DMS114 treated with DMSO at 0.1 percent for 48 hours (cell line): ENCODE results near the gene RBM11.
"Not testable (repeated sequence)": the region's sequence is repeated elsewhere in the genome, so short reads cannot be mapped to it uniquely, and the experiment has no call there.

ENCODE experiments used
- DNase-seq: peaks from one replicate; lab custom pipeline; 2025; ENCODE audit not compliant: unreplicated experiment; lab: John Stamatoyannopoulos, UW

RBM11 gene, protein sequence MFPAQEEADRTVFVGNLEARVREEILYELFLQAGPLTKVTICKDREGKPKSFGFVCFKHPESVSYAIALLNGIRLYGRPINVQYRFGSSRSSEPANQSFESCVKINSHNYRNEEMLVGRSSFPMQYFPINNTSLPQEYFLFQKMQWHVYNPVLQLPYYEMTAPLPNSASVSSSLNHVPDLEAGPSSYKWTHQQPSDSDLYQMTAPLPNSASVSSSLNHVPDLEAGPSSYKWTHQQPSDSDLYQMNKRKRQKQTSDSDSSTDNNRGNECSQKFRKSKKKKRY

GRCh38 chr21:14215971-14216641 lies at the start of gene RBM11:
Gene RBM11, plus strand, starts transcription at chr21:14216157. Its CDS starts 30 bp downstream, at chr21:14216187.
- DNase-seq: peak; percentile 45

DNA sequence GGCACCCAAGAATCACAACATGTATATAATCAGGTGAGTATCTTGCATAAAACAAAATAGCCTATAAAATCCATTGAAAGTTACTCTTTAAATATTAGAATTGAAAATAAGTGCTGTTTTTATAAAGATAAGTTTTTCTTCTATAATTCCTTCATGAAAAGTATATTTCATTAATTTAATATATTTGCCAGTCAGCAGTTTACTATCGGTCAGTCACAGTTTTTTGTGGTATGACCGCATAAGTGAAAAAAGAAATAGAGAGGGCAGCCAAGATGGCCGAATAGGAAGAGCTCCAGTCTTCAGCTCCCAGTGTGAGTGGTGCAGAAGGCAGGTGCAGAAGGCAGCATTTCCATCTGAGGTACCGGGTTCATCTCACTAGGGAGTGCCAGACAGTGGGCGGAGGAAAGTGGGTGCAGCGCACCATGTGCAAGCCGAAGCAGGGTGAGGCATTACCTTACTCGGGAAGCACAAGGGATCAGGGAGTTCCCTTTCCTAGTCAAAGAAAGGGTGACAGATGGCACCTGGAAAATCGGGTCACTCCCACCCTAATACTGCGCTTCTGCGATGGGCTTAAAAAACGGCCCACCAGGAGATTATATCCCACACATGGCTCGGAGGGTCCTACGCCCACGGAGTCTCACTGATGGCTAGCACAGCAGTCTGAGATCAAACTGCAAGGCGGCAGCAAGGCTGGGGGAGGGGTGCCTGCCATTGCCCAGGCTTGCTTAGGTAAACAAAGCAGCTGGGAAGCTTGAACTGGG lies 49.3 kb upstream of the RBM11 start:
- not testable (repeated sequence) for DNase-seq

DNA sequence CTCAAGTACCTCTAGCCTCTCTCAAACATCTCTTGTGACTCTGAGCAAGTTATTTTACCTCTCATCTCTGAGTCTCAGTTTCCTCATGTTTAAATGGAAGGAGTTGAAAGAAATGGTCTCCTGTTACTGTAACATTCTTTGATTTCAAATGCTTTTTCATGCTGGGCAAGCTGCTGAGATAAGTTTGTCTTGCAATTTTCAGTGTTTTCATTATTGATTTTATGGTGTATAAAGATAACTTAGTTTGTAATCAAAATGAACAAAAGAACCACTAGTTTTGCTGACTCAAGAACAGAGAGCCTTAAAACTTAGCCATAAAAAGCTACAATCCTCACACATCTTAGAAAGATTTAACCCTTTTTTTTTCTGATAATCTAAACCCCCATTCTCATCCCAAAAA lies 9.7 kb upstream of the RBM11 start:
- DNase-seq: no peak

- DNase-seq: no peak
These were observed 5.2 kb upstream of the RBM11 start, which contains the start of gene LIPI for GRCh38 chr21:14210738-14211137. Gene LIPI, minus strand, starts transcription at chr21:14210955. Its CDS starts 110 bp downstream, at chr21:14210845.

DNA sequence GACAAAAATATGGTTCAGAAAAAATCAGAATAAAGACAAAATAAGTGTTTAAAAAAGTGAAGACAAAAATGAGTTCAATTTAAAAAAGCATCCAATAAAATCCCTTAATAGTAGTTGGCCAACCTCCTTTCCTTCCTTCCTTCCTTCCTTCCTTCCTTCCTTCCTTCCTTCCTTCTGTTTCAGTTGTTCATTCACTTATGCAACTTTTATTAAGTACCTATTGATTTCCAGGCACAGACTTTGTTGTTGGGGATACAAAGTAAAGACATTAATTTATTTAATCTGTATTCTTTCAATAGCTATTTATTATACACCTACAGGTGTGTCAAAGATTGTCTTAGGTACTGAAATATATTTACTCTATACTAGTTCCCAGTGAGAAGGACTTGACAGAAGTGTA lies 2.8 kb upstream of the RBM11 start:
- DNase-seq: no peak

DNA sequence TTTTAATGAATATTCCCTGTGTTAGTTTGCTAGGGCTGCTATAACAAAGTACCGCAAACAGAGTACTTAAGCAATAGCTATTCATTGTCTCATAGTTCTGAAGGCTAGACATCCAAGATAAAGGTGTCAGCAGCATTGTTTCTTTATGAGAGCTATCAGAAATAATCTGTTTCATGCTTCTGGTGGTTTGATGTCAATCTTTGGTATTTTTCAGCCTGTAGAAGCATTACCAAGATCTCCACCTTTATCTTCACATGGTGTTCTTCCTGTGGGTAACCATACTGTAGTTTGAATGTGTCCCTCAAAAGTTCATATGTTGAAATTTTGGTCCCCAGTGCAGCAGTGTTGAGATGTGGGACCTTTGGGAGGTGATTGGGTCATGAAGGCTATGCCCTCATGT lies 7.4 kb downstream of the RBM11 start:
- DNase-seq: no peak

DNA sequence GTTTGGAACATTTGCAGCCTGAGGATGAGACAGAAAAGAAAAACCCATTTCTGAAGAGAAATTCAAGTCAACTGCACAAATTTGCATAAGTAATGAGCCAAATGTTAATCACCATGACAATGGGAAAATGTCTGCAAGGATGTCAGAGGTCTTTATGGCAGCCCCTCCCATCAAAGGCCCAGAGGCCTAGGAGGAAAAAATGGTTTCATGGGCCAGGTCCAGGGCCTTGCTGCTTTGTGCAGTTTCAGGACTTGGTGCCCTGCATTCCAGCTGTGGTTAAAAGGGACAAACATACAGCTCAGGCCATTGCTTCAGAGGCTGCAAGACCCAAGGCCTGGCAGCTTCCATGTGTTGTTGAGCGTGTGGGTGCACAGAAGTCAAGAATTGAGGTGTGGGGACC lies 13.4 kb downstream of the RBM11 start:
- no peak for DNase-seq

DNA sequence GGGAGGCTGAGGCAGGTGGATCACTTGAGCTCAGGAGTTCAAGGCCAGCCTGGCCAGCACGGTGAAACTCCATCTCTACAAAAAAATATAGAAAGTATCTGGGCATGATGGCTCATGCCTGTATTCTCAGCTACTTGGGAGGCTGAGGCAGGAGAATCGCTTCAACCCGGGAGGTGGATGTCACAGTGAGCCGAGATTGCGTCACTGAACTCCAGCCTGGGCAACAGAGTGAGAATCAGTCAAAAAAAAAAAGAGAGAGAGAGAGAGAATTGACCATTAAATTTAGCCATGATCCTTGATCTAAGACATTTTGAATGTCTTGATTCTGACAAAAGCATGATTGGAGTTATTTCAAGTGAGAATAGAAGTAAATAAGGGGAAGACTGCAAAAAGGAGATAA lies 19.1 kb downstream of the RBM11 start:
- no peak for DNase-seq

DNA sequence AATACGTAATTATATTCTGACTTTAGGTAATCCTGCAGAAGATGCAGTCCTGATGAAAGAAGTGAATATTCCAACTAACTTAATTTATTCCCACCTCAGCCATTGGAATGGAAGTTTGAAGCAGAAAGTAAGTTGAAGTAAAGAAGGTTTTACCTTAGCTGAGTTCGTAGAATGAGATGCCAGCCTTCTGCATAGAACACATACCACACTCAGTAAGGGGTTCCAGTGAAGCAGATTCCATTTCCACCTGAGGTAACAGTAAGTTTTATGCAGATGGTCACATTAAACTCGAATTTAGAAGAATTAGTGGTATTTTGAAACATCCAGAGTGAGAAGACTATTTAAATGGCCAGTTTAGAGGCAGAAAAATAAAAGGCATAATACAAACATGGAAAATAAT lies 20.2 kb downstream of the RBM11 start:
- DNase-seq: no peak

DNA sequence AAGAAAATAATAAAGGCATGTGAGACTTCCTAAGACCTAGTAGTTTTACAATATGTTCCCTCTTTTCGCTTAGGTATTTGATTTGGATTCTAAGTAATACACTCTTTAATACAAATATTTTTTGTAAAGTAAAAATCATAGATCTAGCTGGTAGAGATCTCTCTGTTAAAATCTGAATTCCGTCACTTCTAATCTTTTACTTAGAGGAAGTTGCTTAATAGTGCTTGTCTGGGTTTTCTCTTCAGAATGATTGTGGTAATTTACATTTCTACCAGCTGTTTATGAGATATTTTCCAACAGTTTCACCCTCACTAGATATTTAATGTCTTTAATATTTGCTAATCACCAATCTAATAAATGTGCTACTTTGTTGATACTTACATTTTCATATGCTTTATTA lies 23.3 kb downstream of the RBM11 start:
- no peak for DNase-seq

GRCh38 chr21:14241297-14241696 lies 25.3 kb downstream of the RBM11 start:
- DNase-seq: no peak

DNA sequence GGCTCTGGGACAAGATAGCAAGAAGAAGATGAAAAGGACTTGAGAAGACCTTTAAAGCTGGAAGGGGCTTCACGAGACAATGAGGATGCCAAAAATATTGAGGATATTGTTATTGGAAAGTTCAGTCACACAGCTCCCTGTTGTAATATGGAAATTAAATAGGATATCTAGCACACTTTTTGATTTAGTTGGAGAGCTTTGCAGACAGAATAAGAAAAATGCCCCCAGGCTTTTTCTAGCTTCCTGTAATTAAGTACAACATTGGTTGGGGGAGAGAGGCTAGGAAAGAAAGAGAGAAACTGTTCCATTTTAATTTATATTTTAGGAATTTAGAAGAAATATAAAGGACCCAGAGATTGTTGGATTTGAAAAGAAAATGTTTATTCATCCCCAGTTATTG lies 27.5 kb downstream of the RBM11 start:
- DNase-seq: no peak

GRCh38 chr21:14243874-14244273 lies 27.9 kb downstream of the RBM11 start:
- no peak for DNase-seq

GRCh38 chr21:14244911-14245310 lies 29.0 kb downstream of the RBM11 start:
- no peak for DNase-seq

DNA sequence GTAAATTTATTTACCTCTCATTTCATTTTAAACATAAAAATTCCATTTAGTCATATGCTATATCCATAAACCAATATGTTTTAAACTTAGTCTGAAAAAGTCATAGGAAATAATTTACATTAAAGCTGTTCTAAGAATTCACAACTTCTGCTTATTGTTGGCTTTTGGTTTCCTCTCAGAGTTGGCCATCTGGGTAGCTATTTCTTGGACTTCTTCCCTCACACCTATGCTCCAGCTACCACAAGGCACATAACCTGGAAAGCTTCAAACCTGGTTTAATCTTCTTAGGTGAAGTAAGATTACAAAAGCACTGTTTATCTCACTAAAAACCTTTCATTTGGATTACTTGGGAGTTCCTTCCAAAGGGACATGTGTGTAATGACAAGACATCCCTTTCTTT lies 29.8 kb downstream of the RBM11 start:
- no peak for DNase-seq

- no peak for DNase-seq
These were observed 35.4 kb downstream of the RBM11 start for GRCh38 chr21:14251336-14251735.

- peak; percentile 44 for DNase-seq
These were observed 43.8 kb downstream of the RBM11 start for GRCh38 chr21:14259747-14260146.

- DNase-seq: no peak
These were observed 44.3 kb downstream of the RBM11 start for GRCh38 chr21:14260174-14260764.

- DNase-seq: no peak
These were observed 46.1 kb downstream of the RBM11 start for GRCh38 chr21:14262039-14262438.

DNA sequence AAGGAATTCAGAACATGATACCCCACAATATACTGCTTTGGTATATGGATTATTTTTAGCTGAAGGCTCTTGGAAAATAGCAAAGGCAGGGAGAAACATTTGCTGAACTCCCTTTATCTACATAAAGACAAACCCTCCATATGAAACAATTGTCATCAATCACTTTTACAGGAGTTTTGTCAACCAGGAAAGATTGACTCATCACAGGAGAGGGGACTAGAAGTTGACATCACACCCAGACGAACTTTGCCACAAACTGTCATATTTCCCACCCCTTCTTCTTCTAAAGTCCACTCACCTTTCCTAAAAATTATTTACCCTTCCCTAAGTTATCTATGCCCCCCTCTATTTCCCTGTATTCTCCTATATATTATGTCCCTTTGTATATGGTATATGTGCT lies 47.9 kb downstream of the RBM11 start:
- DNase-seq: no peak

DNA sequence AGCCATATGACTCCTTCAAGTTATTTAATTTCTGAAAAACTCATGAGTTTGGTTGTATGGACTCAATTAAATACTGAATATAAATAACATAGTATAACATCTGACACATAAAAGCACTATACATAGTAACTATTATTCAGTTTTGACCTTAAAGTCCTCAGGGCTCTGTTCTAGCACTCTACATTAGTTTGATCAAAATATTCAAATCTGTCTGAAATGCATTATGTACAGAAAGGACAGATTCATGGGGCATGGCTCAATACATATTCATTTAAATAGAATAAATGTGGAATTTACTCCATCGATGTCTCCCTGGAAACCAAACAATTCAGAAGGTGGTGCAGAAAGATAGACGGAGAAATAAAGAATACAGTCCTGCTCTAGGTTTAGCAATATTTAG lies 49.1 kb downstream of the RBM11 start:
- no peak for DNase-seq

DNA sequence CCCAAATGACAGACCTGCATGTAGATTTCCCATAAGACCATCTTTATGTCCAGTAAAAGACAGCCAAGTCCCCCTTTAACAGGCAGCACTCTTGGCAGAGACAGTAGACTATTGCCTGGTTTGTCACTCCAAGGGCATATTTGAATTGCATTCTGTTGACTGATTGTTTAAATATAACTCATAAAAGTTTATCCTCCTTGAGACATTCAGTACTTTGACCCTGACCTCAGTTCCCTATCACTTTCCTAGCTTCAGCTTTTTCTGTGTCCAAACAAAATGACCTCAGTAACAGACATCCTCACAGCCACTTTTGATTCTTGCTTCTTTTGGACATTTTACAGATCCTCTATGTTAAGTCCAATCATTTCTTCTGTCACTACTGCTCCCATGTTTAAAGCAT lies 51.1 kb downstream of the RBM11 start:
- DNase-seq: no peak
